ENCODE results near the gene ZNF700.
A peak's percentile ranks its signal among the peaks of the same experiment; 100 is the strongest.
"Not testable (repeated sequence)": the region's sequence is repeated elsewhere in the genome, so short reads cannot be mapped to it uniquely, and the experiment has no call there.

Gene ZNF700

GRCh38 chr19:11941361-11941887, 16.5 kb downstream of the ZNF700 start:
- DNase-seq: not testable (repeated sequence)

GRCh38 chr19:11942008-11942842, 17.3 kb downstream of the ZNF700 start:
- no peak for DNase-seq

- no peak for DNase-seq
Observed at GRCh38 chr19:11942843-11943108, 17.9 kb downstream of the ZNF700 start.

- DNase-seq: no peak
Observed at GRCh38 chr19:11944656-11945055, 19.7 kb downstream of the ZNF700 start.

GRCh38 chr19:11948646-11949045, 23.7 kb downstream of the ZNF700 start:
- no peak for DNase-seq

GRCh38 chr19:11949201-11949600, 24.3 kb downstream of the ZNF700 start:
- no peak for DNase-seq

GRCh38 chr19:11949614-11950080, 24.7 kb downstream of the ZNF700 start:
- not testable (repeated sequence) for DNase-seq

GRCh38 chr19:11950312-11950711, 25.4 kb downstream of the ZNF700 start:
- DNase-seq: no peak

DNA sequence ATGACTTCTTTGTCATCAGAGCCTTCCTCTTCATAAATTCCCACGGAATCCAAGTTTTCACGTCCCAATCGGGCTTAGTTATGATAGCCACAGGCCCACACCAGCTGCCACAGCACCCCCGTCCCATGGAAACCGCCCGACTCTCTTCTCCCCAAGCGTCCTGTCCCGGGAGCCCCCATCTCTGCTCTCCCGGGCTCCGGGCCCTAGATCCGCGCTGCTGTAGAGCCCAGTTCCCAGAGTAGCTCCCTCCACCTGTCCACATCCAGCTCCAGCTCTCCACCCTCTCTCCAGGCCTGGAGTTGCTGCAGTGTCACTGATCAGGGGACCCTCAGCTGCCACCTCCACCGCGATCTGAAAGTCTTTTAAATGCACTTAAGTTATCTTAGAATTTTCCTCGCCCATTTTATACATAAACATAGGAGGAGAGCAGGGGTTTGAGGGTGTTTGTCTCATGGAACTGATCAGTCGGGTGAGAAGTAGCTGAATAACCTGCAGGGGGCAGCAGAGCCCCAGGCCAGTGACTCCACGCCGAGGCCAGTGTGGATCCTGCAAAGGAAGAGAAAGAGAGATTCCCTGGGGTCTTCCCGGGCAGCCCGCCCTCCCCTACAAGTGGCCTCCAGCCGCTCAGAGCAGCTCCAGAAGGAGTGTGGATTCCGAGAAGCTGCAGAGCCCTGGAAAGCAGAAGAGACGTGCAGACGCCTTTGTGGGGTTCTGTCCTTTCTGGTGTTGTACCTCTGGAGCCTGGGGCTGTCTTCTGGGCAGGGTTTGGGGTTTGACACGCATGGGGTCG, 38.9 kb downstream of the ZNF700 start:
- peak; percentile 78 for DNase-seq

- DNase-seq: no peak
Observed at GRCh38 chr19:11964496-11964857, 39.6 kb downstream of the ZNF700 start.

DNA sequence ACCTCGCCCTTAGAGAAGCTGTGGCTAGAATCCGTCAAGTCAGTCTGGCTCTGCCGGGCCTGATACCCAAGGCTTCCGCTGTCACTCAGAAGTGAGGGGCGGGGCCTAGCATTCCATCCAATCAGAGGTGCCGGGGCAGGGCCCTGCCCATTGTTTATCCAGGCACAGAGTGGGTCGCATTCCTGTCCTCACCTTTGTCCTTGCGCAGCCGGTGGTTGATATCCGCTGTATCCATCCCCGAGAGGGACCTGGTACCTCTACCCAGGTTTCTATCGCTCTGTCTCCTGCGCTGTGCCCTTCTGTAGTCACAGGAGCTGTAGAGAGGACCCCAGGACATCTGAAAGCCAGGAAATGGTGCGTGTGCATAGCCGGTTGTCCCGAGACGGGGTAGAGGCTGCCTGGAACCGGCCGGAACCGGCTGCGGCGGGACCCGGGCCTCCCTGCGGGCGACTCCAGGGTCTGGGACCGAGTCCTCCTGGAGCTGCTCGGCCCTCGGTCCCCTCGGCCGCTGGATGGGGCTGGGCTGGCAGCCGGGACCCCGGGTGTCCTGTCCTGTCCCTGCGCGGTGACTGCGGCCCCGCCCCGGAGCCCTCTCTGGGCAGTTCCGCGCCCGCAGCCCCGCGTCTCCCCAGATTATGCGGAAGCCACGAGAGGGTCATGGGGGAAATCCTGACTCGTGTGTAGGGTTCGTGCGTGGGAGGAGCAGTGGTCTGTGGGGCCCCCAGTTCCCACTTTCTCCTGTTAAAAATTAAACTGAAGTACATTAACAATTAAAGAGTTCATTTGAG, 40.1 kb downstream of the ZNF700 start, which contains the start of gene ZNF763:
Gene ZNF763, plus strand, starts transcription at position 183 of the 788 bp plus-strand sequence. Its CDS starts 169 bp downstream, at position 352.
- DNase-seq: peak; percentile 92

DNA sequence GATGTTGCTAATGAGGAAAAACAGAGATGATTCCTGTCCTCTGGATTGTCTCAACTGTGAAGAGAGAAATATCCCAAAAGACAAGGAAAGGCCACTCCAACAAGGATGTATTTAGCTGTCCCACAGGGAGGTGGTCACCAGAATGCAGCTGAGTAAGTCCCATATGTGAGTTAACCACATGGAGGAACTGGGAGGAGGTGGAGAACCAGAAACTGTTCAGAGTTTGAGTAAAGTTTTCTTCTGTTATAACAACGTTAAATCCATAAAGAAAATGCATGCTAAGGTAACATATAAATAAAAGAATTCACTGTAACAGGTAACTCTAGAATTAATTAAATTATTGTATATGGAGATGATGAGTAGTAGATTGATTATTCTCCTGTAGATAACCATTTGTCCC, 45.3 kb downstream of the ZNF700 start:
- no peak for DNase-seq

DNA sequence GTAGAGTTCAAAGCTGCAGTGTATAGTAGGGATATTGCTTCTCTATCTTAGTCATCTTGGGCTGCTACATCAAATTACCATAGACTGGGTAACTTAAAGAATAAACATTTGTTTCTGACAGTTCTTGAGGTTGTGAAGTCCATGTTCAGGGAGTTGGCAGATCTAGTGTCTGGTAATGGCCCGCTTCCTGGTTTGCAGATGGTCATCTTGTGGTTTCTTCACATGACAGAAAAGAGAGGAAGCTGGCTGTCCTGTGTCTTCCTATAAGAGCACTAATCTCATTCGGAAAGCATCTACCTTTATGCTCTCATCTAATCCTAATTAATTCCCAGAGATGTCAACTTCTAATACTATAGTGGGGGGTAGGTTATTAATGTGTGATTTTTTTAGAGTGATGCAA, 46.1 kb downstream of the ZNF700 start:
- DNase-seq: no peak

DNA sequence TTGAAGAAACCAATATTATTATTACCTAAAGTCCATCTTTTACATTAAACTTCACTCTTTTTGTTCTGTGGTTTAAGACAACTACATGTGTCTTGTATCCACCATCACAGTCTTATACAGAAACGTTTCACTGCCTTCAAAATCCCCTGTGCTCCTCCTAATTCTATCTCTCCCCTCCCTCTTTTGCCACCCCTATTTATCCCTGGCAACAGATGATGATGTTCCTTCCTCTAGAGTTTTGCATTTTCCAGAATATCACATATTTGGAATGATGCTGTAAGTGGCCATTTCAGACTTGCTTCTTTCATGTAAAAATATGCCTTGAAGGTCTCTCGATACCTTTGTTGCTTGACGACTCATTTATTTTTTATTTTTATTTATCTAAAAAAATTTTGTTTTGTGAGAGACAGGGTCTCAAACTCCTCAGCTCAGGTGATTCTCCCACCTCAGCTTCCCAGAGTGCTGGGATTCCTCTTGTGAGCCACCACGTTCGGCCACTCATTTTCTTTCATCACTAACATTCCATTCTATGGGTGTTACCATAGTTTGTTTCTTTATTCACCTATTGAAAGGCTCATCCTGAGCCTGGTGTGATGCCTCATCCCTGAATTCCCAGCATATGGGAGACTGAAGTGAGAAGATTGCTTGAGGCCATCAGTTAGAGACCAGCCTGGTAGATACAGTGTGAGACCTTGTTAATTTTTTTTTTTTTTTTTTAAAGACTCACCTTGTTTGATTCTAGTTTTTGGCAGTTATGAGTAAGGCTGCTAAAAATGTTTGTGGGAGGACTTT, 48.3 kb downstream of the ZNF700 start:
- DNase-seq: no peak

- DNase-seq: no peak
Observed at GRCh38 chr19:11978492-11979100, 53.7 kb downstream of the ZNF700 start.

GRCh38 chr19:11979527-11979926, 54.6 kb downstream of the ZNF700 start:
- DNase-seq: no peak

DNA sequence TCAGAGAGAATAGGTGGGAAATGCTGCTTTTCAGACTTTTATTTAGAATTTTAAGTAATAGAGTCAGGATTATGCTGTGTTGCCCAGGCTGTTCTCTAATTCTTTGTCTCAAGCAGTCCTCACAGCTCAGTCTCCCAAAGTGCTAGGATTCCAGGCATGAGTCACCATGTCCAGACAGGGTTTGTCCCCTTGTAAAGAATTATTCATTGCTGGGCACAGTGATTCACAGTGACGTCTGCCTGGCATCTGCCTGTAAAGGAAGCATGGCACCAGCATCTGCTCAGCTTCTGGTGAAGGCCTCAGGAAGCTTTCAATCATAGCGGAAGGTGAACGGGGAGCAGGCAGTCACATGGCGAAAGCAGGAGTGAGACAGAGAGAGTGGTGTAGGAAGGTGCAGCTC, 57.6 kb downstream of the ZNF700 start:
- DNase-seq: no peak

DNA sequence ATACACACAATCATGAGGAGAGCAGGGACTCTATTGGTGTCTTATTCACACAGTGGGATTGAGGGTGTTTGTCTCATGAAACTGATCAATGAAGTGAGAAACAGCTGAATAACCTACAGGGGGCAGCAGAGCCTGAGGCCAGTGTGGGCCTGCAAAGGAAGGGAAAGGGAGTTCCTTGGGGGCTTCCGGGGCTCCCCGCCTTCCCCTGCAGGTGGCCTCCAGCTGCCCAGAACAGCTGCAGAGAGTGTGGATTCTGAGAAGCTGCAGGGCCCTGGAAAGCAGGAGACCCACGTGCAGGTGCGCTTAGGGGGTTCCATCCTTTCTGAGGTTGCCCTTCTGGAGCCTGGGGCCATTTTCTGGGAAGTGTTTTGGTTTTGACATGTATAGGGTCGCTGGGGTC, 60.1 kb downstream of the ZNF700 start:
- DNase-seq: peak; percentile 21

DNA sequence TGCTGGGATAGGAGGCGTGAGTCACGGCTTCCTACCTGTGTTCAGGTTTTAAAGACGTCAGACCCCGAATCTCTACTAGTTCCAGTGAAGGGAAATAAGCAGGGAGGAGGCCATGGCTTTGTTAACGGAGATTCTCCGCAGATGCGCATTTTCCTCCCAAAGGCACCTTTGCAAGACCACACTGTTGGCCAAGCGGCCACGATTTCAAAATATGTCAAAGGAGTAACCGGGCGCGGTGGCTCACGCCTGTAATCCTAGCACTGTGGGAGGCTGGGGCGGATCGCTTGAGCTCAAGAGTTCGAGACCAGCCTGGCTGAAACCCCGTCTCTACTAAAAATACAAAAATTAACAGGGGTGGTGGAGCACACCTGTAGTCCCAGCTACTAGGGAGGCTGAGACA, 61.8 kb downstream of the ZNF700 start:
- DNase-seq: no peak

DNA sequence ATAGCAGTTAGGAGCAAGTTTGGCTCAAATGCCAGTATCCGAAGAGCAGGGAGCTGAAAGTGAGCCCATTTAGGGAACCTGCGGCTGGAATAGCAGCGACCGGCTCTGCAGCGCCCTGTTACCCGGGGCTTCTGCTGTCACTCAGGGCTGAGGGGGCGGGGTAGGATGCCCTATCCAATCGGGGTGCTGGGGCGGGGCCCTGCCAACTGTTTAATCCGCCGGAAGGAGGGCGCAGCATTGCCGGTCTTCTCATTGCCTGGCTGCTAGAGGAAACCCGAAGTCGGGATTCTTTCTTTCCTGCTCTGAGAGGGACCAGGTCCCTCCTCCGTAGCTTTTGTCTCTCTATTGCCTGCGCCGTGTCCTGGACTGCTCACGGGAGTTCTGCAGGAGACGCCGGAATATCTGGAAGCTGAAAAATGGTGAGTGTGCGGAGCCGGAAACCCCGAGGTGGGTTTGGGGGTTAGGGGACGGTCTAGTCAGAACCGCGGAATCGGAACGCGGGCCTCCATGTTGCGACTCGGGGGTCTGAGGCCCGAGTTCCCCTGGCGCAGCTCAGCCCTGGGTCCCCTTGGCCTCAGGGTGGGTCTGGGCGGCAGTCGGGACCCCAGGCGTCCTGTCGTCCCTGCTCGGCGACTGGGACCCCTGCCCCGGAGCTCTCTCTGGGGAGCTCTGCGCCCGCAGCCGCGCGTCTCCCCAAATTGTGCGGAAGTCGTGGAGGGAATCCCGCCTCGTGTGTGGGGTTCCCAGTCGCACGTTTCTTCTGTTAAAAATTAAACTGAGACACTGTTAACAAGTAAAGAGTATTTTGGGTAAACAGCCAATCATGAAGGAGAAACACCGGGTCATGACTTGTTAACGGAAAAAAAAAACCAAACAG, 62.7 kb downstream of the ZNF700 start:
- DNase-seq: peak; percentile 90

DNA sequence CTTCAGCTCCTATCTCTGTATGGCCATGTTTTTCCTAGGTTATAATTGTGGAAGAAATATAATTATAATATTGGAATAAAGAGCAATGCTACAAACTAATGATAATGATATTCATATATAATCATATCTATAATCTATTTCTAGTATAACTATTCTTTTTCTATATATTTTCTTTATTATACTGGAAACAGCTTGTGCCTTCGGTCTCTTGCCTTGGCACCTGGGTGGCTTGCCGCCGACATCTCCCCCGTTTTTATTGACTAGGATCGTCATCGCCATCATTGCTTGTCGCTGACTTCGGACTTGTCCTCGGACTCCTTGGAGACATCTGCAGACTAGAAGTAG, 64.2 kb downstream of the ZNF700 start:
- DNase-seq: no peak

All from CD4-positive, alpha-beta T cell treated with Interleukin-10 for 1 hour (primary cell).